ENCODE results near the gene OR2A25.

GRCh38 chr7:144118341-144118740, 48.7 kb downstream of the OR2A25 start:
- TF ChIP-seq POLR2A (IDR thresholded peaks at IDR 0.05), result no peak
- no peak for TF ChIP-seq CTCF (IDR thresholded peaks at IDR 0.05)

All from lower leg skin (tissue), 3 donors.